Stimulated activated CD4-positive, alpha-beta T cell treated with anti-CD3 and anti-CD28 coated beads, Interleukin-12 subunit alpha, Interleukin-12 subunit beta, amount 100 ng/mL, for 48 hours (primary cell): ENCODE results near the gene SLC6A11.

Source experiments
- DNase-seq, 3 donors: peaks; one replicate each; pipeline ENCODE4 v3.0.0-alpha.2; 2020; ENCODE audit warnings: low read depth in 2 of 3, low spot score in 1 of 3

The SLC6A11 gene

GRCh38 chr3:10837849-10838248 is 21.8 kb downstream of the SLC6A11 start:
- no peak for DNase-seq

GRCh38 chr3:10839167-10839566 is 23.1 kb downstream of the SLC6A11 start:
- no peak for DNase-seq

GRCh38 chr3:10841100-10841499 is 25.1 kb downstream of the SLC6A11 start:
- DNase-seq, result no peak

- DNase-seq, result no peak
These were observed 27.4 kb downstream of the SLC6A11 start for GRCh38 chr3:10843378-10843777.

DNA sequence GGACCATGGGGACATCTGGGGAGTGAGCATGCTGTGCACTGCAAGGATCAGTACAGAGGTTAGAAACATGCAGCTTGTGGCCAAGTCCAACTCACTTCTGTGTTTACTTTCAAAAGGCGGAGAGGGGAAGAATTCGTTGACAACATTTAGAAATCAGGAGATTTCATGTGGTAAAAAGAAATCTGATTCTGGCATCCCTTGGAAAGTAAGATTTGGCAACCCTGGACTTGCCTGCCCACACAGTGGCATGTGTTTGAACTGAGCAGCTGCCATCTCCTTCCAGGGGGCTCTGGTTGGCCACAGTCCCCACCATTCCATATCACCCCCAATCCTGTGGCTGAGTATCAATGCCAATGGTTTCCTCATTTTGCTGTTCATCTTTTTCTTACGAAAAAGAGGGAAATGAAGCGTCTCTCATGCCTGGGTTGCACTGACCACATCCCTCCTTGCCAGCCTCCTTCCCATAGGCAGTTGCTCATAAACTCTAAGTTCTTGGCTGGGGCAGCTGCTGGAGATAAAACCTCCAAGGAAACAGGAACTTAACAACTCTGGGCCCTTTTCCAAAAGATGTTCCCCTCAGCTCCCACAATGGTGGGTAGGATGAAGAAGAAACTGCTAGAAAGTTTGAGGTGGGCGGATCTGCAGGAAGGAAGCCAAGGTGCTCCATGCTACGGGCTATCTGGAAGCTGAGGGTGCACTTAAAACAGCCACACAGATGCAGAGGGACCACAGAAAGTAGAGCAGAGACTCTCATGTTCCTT is 29.2 kb downstream of the SLC6A11 start:
- no peak for DNase-seq

- no peak for DNase-seq
These were observed 30.0 kb downstream of the SLC6A11 start for GRCh38 chr3:10845839-10846656.

- no peak for DNase-seq
These were observed 30.6 kb downstream of the SLC6A11 start for GRCh38 chr3:10846657-10846975.

DNA sequence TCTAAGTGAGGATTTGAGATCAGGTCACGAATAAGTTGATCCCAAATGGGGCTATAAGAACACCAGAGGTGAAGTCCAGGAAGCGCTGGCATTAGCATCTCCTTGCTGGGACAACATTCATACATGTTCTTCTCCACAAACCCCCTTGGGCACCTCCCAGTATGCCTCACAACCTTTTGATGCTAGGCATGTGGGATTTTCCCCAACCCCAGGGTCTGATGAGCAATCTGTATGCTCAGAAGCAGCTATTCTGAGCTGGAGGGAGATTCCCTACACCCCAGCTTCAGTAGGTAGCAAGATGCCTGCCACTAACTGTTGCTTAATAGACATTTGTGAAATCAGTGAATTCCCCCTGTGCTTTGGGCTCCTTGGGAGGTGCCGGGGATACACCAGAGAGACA is 32.2 kb downstream of the SLC6A11 start:
- DNase-seq, result peak; percentile 8 to 44 (median 14)

- no peak for DNase-seq
These were observed 36.2 kb downstream of the SLC6A11 start for GRCh38 chr3:10852066-10852808.

- no peak for DNase-seq
These were observed 39.2 kb downstream of the SLC6A11 start for GRCh38 chr3:10855083-10855870.

DNA sequence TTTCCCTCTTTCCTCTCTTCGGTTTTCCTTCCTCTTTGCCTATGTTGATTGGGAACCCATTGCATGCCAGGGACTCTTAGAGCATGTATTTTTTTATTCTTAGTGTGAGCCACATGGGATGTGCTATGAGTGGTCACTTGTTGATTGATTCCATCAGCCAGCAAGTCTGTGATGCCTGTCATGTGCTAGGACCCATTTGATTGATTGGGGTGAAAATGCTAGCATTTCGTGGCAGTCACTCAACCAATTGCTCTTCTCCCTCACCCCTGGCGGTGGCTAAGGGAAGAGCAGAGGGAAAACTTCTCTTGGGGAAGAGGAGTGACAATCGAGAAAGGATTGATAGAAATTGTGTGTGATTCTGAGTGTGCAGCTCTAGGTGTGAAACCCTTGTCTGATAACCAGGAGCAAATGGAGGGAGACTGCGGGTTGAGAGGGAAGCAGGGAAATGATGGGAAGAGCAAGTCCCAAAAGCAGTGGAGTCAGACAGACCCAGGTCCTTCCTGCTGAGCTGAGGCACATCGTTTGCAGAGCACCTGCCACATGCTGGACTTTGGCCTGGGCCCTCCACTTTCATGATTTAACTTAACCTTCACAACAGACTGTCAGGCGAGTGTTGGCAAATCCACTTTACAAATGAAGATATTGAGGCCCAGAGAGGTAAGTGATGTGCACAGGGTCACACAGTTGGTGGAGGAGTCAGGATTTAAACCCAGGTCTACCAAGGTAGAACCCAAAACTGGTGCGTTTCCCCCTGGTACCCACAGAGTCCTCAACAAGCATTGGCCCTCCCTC is 40.0 kb downstream of the SLC6A11 start:
- no peak for DNase-seq

DNA sequence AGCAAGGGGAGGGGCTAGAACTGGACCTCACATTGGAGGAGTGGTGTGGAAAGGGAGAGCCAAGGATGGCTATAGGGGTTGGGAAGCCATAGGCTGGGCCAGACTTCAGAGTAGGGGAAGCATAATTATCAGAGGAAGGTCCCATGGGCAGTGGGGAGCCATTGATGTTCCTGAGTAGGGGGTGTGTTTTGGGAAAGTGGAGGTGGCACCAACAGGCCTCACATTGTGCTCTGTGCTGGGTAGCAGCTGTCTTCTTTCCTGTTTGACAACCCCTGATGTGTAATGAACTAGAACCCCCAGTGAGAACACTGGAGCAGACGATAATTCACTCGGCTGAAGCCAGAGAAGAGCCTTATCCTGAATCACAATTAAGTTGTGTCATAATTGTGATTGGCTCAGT is 41.2 kb downstream of the SLC6A11 start:
- DNase-seq, result no peak

DNA sequence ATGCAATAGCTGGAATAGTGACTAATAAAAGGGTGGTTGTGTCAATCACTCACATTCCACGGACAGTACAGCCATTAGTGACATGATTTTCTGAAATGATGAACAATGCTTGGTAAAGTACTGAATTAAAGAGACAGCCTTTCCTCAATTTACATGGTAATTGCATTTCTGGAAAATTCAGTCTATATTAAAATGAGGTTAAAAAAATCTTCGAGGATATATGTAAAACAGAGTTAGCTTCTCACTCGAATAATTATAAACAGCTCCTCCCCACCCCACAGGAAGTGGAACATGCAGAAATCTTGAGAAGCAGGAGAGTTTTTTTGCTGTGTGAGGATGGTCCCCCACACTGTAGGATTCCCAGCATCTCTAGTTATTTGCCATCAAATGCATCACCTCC is 42.1 kb downstream of the SLC6A11 start:
- DNase-seq, result no peak

DNA sequence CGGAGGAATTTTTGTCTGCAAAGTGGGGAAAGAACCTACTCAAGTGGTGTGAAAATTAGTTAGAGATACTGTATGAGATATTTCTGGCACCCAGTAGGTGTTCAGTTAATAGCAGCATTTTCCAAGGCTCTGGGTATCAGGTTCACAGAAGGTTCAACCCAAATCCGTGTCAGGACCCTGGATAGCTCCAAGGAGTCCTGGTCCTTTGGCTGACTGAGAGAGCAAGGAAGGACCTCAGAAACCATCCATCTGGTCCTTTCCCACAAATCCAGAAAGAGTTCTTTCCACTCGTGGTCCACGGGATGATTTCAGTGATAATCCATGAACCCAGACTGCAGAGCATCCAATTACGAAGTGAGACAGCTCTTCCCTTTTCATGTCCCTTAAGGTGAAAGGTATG is 51.4 kb downstream of the SLC6A11 start:
- DNase-seq, result no peak

GRCh38 chr3:10869460-10869859 is 53.4 kb downstream of the SLC6A11 start:
- DNase-seq, result no peak

DNA sequence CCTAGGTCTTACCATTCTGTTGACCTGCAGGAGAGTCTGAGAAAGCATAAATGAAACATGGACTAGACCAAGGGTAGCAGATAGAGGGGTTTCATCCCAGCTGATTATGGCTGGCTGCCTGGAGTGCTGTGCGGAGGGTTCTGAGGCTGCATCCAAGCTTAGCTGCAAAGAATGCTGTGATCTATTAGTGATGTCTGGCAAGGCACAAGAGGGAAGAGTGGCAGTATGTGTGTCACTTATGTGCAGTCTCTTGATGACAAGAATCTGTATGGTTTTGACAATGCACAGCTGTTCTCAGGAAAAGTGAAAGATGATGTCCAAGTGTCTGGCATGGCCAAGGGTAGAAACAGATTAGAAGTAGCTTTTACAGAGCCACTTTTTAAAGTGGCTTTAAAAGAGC is 54.3 kb downstream of the SLC6A11 start:
- DNase-seq, result no peak

DNA sequence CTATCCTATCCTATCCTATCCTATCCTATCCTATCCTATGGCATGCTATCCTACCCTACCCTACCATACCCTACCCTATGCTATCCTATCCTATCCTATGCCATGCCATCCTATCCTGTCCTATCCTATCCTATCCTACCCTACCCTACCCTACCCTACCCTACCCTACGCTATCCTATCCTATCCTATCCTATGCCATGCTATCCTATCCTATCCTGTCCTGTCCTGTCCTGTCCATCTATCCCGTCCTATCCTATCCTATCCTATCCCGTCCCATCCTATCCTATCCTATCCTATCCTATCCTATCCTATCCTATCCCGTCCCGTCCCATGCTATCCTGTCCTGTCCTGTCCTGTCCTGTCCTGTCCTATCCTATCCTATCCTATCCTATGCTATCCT is 57.4 kb downstream of the SLC6A11 start:
- no peak for DNase-seq

GRCh38 chr3:10875914-10876313 is 59.9 kb downstream of the SLC6A11 start:
- no peak for DNase-seq

DNA sequence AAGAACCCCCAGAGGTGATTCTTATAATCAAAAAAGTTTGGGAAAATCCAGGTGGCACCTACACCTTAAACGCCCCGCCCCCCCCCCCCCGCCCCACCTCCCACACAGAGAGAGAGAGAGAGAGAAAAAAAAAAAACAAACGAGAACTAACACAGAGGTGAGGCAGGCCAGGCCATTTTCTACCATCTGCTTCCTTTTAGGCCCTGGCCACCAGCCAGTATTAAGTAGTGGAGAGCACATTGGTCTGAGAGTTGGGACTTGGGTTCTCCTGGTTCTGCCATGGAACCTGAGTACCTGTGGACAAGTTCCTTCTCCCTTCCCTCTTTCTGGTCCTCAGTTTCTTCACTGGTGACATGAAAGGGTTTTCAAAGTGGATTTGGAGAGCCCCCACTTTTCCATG is 60.6 kb downstream of the SLC6A11 start:
- DNase-seq, result no peak

DNA sequence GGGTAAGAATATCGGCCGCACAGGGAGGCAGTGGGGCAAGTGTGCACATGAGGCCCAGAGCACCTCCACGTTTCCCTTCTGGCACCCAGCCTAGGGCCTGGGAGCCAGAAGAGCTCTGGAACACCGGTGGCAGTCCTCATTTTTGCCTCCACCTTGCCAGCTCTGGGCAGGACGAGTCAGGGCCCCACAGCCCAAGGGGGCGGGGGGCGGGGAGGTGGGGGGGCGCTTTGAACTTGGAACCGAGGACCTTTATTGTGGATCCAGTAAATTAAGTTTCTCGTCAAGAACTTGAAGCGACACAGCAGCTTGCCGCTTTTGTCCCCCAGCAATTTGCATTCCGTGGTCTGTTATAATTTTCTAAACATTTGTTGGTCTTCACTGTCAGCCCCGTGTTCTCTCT is 66.8 kb downstream of the SLC6A11 start:
- DNase-seq, result no peak
